ENCODE data around the gene LARGE1.

LARGE1 gene

DNA sequence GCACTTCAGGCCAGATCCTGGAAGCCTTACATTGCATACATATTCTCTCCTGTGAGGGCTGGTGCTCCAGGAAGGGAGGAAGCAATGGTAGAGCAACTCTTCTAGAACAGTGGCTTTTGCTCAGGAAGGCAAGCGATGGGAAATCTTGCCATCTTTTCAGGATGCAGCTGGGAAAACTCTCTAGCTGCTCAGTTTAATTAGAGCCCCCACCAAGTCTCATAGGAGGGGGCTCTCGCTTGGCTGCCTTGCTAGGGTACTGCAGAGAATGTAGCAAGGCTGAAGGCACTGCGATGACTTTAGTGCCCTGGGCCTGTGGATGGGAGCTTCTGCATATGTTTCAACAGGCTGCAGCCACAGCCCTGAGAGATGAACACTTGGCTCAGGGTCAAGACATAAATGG is 504.9 kb downstream of the LARGE1 start:
- DNase-seq (ENCODE audit: low spot score) = no peak
- TF ChIP-seq, protein P1, sequence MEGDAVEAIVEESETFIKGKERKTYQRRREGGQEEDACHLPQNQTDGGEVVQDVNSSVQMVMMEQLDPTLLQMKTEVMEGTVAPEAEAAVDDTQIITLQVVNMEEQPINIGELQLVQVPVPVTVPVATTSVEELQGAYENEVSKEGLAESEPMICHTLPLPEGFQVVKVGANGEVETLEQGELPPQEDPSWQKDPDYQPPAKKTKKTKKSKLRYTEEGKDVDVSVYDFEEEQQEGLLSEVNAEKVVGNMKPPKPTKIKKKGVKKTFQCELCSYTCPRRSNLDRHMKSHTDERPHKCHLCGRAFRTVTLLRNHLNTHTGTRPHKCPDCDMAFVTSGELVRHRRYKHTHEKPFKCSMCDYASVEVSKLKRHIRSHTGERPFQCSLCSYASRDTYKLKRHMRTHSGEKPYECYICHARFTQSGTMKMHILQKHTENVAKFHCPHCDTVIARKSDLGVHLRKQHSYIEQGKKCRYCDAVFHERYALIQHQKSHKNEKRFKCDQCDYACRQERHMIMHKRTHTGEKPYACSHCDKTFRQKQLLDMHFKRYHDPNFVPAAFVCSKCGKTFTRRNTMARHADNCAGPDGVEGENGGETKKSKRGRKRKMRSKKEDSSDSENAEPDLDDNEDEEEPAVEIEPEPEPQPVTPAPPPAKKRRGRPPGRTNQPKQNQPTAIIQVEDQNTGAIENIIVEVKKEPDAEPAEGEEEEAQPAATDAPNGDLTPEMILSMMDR (IDR thresholded peaks at IDR 0.05; ENCODE audit: borderline replicate concordance, control extremely low read depth, extremely low read depth, insufficient read depth, missing control alignments) = no peak
- in situ Hi-C loops (cut with MboI; ENCODE audit: low sequenced_read_pairs, unreplicated experiment) = no loop called here

- DNase-seq (ENCODE audit: low spot score) = no peak
- in situ Hi-C loops (cut with MboI; ENCODE audit: low sequenced_read_pairs, unreplicated experiment) = no loop called here
- TF ChIP-seq, protein P1 (IDR thresholded peaks at IDR 0.05; ENCODE audit: borderline replicate concordance, control extremely low read depth, extremely low read depth, insufficient read depth, missing control alignments) = no peak
Measured at GRCh38 chr22:33409079-33409478, 511.2 kb downstream of the LARGE1 start.

DNA sequence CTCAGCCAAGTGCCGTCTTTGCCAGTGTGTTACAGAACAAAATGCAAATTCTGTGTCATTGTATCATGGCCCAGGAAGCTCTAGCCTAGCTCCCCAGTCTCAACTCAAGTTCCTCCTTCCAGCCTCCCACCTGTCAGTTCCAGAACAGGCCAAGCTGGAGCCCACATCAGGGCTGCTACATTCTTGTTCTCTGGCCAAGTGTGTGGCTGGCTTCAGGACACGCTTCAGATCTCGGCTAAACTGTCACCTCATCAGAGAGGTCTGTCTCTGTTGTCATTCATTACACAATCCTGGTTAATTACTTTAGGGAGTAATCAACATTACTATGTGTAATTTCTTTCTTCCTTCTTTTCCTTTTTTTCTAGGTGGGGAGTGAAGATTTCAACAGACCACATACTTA is 515.1 kb downstream of the LARGE1 start:
- DNase-seq (ENCODE audit: low spot score) = no peak
- in situ Hi-C loops (cut with MboI; ENCODE audit: low sequenced_read_pairs, unreplicated experiment) = no loop called here
- TF ChIP-seq, protein P1 (IDR thresholded peaks at IDR 0.05; ENCODE audit: borderline replicate concordance, control extremely low read depth, extremely low read depth, insufficient read depth, missing control alignments) = no peak

- TF ChIP-seq, protein P1 (IDR thresholded peaks at IDR 0.05; ENCODE audit: borderline replicate concordance, control extremely low read depth, extremely low read depth, insufficient read depth, missing control alignments) = no peak
- DNase-seq (ENCODE audit: low spot score) = no peak
- in situ Hi-C loops (cut with MboI; ENCODE audit: low sequenced_read_pairs, unreplicated experiment) = no loop called here
Measured at GRCh38 chr22:33404723-33405122, 515.6 kb downstream of the LARGE1 start.

- no peak for DNase-seq (ENCODE audit: low spot score)
- in situ Hi-C loops (cut with MboI; ENCODE audit: low sequenced_read_pairs, unreplicated experiment) = no loop called here
- TF ChIP-seq, protein P1 (IDR thresholded peaks at IDR 0.05; ENCODE audit: borderline replicate concordance, control extremely low read depth, extremely low read depth, insufficient read depth, missing control alignments) = no peak
Measured at GRCh38 chr22:33402325-33402724, 518.0 kb downstream of the LARGE1 start.

- in situ Hi-C loops (cut with MboI; ENCODE audit: low sequenced_read_pairs, unreplicated experiment) = no loop called here
Measured at GRCh38 chr22:33401291-33401690, 519.0 kb downstream of the LARGE1 start.

More at GRCh38 chr22:33401291-33401690, 519.0 kb downstream of the LARGE1 start:
- no peak for DNase-seq (ENCODE audit: low spot score)
- TF ChIP-seq, protein P1 (IDR thresholded peaks at IDR 0.05; ENCODE audit: borderline replicate concordance, control extremely low read depth, extremely low read depth, insufficient read depth, missing control alignments) = no peak
